Measurements from ENCODE around the gene PPRC1.
"Not testable (repeated sequence)": the region's sequence is repeated elsewhere in the genome, so short reads cannot be mapped to it uniquely, and the experiment has no call there.

Gene PPRC1

DNA sequence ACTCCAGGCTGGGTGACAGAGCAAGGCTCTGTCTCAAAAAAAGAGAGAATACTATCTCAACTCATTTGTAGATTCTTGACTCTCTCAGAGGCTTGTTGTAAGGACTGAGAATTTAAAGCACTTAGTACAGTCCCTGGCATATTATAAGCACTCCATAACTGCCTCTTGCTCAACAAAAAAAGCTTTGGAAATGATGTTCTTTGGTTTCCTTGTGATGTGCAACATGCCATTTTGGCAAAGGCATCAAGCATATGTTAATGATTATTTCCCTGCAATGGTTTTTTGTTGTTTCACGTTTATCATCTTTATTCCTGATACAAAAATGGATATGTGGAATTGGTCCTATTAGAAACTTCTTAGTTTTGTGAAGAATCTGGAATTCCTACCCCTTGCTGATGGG, 35.0 kb downstream of the PPRC1 start:
- H3K4me3 ChIP-seq (ENCODE audit: low read length) = no peak overlapping the region
- no peak overlapping the region for H2AFZ ChIP-seq (ENCODE audit: low read depth, low read length)
- no peaks in the 10 kb centered on the region for H3K27me3 ChIP-seq (ENCODE audit: insufficient read depth, low read length)
- H3K4me1 ChIP-seq (ENCODE audit: insufficient read depth, low read length) = no peaks in the 10 kb centered on the region
- H3K36me3 ChIP-seq (ENCODE audit: insufficient read depth, low read length) = peaks cover 8% of the 10 kb centered on the region
- no peaks in the 10 kb centered on the region for H3K9me3 ChIP-seq (ENCODE audit: low read length)

DNA sequence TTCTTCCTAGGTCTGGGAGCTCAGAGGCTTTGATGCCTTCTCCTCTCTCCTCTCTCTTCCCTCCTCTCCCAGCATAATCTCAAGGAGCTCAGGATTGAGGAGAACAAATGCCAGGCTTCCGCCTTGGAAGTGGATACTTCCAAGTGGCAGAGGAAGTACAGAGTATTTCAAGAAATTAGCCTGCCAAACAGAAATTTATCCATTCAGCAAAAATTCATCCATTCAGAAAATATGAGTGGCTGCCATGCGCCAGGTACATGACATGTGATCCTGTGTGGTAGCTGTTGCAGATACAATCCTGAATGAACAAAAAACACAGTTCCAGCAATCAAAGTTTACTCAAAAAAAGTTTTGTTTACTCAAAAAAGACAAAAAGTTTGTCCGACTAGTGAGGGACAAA, 37.8 kb downstream of the PPRC1 start:
- H2AFZ ChIP-seq (ENCODE audit: low read depth, low read length) = no peak overlapping the region
- H3K9me3 ChIP-seq (ENCODE audit: low read length) = no peaks in the 10 kb centered on the region
- H3K4me1 ChIP-seq (ENCODE audit: insufficient read depth, low read length) = no peaks in the 10 kb centered on the region
- no peaks in the 10 kb centered on the region for H3K27me3 ChIP-seq (ENCODE audit: insufficient read depth, low read length)
- H3K4me3 ChIP-seq (ENCODE audit: low read length) = no peak overlapping the region
- no peaks in the 10 kb centered on the region for H3K36me3 ChIP-seq (ENCODE audit: insufficient read depth, low read length)

DNA sequence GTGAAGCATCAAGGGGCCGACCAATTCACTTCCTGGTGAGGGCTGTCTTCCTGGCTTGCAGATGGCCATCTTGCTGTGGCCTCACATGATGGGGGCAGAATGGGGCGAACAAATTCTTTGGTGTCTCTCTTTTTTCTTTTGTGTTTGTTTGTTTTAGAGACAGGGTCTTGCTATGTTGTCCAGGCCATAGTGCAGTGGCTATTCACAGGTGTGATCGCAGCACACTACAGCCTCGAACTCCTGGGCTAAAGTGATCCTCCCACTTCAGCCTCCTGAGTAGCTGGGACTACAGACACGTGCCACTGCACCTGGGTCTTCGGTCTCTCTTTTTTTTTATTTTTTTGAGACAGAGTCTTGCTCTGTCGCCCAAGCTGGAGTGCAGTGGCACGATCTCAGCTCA, 39.4 kb downstream of the PPRC1 start:
- no peaks in the 10 kb centered on the region for H3K4me1 ChIP-seq (ENCODE audit: insufficient read depth, low read length)
- no peak overlapping the region for H2AFZ ChIP-seq (ENCODE audit: low read depth, low read length)
- no peak overlapping the region for H3K4me3 ChIP-seq (ENCODE audit: low read length)
- no peaks in the 10 kb centered on the region for H3K9me3 ChIP-seq (ENCODE audit: low read length)
- no peaks in the 10 kb centered on the region for H3K36me3 ChIP-seq (ENCODE audit: insufficient read depth, low read length)
- no peaks in the 10 kb centered on the region for H3K27me3 ChIP-seq (ENCODE audit: insufficient read depth, low read length)

DNA sequence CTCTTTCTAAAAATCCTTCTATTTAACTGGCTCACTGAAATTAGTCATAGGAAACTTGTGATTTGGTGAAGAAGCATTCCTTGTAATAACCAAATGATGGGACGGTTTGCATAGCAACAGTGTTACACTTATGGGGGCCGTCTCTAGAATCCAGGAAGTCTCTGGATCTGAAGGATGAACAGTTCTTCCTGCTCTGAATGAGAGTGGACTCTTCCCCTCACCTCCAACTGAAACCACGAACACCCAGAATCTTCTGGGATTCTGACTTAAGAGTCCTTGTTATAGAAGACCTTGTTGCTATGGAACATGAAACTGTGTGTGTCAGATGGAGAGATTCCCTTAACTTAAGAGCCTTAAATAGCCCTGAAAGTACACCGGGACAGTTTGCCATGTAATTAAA, 42.6 kb downstream of the PPRC1 start:
- Histone ChIP-seq H3K9me3 (ENCODE audit: low read length) (no peaks in the 10 kb centered on the region), H3K4me3 (ENCODE audit: low read length) (no peak overlapping the region), H3K27me3 (ENCODE audit: insufficient read depth, low read length) (no peaks in the 10 kb centered on the region), H2AFZ (ENCODE audit: low read depth, low read length) (no peak overlapping the region), H3K36me3 (ENCODE audit: insufficient read depth, low read length) (no peaks in the 10 kb centered on the region), H3K4me1 (ENCODE audit: insufficient read depth, low read length) (no peaks in the 10 kb centered on the region)

DNA sequence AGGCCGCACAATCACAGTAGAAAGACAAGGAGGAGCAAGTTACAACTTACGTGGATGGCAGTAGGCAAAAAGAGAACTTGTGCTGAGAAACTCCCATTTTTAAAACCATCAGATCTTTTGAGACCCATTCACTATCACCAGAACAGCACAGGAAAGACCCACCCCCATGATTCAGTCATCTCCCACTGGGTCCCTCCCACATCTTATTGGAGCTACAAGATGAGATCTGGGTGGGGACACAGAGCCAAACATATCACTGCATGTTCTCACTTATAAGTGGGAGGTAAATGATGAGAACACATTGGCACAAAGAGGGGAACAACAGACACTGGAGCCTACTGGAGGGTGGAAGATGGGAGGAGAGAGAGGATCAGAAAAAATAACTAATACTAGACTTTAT, 51.8 kb downstream of the PPRC1 start:
- no peaks in the 10 kb centered on the region for H3K27me3 ChIP-seq (ENCODE audit: insufficient read depth, low read length)
- H3K4me3 ChIP-seq (ENCODE audit: low read length) = no peak overlapping the region
- H3K9me3 ChIP-seq (ENCODE audit: low read length) = peaks cover 4% of the 10 kb centered on the region
- no peak overlapping the region for H2AFZ ChIP-seq (ENCODE audit: low read depth, low read length)
- no peaks in the 10 kb centered on the region for H3K4me1 ChIP-seq (ENCODE audit: insufficient read depth, low read length)
- no peaks in the 10 kb centered on the region for H3K36me3 ChIP-seq (ENCODE audit: insufficient read depth, low read length)

DNA sequence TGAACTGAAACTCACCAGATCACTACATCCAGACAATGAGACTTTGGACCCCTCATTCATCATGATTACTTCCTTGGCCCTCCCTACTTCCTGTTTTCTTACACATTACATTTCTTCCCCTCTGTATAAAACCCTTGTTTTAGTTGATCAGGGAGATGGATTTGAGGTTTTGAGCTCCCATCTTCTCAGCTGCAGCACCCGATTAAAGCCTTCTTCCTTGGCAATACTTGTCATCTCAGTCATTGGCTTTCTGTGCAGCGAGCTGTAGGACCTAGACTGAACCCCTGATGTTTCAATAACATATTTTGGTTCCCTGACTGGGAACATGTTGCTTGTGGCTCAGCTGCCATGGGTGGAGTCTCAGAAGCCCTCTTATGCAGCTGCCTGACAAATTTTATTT, 52.4 kb downstream of the PPRC1 start:
- H3K9me3 ChIP-seq (ENCODE audit: low read length) = peaks cover 4% of the 10 kb centered on the region
- no peak overlapping the region for H2AFZ ChIP-seq (ENCODE audit: low read depth, low read length)
- H3K36me3 ChIP-seq (ENCODE audit: insufficient read depth, low read length) = no peaks in the 10 kb centered on the region
- no peaks in the 10 kb centered on the region for H3K4me1 ChIP-seq (ENCODE audit: insufficient read depth, low read length)
- no peaks in the 10 kb centered on the region for H3K27me3 ChIP-seq (ENCODE audit: insufficient read depth, low read length)
- no peak overlapping the region for H3K4me3 ChIP-seq (ENCODE audit: low read length)

DNA sequence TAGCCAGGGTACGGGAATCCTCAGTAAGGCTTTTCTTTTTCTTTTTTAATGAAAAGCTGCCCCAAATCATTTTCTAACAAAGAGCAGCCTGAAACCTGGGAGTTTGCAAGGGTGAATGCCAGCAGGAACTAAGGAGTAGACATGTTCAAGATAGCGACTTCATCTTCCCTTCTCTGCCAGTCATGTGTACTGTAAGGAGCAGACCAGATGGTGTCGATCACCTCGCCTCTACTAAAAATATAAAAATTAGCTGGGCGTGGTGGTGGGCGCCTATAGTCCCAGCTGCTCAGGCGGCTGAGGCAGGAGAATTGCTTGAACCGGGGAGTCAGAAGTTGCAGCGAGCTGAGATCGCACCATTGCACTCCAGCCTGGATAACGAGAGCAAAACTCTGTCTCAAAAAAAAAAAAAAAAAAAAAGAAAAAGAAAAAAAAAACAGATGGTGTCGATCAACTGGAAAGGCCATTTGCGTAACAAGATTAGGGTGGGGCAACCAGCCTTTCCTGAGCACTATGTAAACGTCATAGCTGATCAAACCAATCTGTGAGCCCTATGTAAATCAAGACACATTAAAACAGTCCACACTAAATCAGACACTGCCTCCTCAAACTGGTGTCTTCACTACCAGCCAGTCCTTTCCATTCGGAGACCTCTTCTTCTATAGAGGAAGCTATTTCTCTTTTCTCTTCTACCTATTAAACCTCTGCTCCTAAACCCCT, 53.1 kb downstream of the PPRC1 start:
- peaks cover 4% of the 10 kb centered on the region for H3K9me3 ChIP-seq (ENCODE audit: low read length)
- H3K4me3 ChIP-seq (ENCODE audit: low read length) = no peak overlapping the region
- no peaks in the 10 kb centered on the region for H3K36me3 ChIP-seq (ENCODE audit: insufficient read depth, low read length)
- no peaks in the 10 kb centered on the region for H3K27me3 ChIP-seq (ENCODE audit: insufficient read depth, low read length)
- H3K4me1 ChIP-seq (ENCODE audit: insufficient read depth, low read length) = no peaks in the 10 kb centered on the region
- no peak overlapping the region for H2AFZ ChIP-seq (ENCODE audit: low read depth, low read length)

DNA sequence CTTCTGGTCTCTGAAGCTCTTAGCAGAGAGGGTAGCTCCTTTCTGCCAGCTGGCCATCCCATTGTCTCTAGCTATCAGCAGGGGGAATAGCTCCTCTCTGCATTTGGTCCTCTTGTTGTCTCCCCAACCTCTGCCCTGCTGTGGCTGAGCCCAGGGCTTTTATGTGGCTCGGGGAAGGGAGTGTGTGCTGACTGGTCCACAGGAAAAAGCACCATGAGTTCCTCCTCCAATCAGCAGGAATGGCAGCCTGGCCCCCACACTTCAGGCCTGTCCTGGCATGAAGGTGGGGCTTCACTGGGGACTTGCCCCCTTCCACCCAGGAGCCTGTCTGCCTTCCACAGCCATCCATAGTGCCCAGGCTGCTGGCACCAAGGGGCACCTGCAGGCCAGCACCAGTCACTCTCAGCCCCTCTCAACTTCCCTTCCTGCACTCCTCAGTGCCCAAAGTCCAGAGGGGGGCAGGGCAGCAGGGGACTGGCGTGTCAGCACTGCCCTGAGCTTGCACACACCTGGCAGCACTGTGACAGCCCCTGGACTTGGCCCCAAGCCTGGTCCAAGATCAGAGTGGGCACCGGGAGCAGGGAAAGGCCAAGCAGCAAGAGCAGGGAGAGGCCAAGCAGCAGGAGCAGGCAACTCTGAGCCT, 55.6 kb downstream of the PPRC1 start:
- H3K4me3 ChIP-seq (ENCODE audit: low read length) = no peak overlapping the region
- H3K4me1 ChIP-seq (ENCODE audit: insufficient read depth, low read length) = no peaks in the 10 kb centered on the region
- no peaks in the 10 kb centered on the region for H3K27me3 ChIP-seq (ENCODE audit: insufficient read depth, low read length)
- no peak overlapping the region for H2AFZ ChIP-seq (ENCODE audit: low read depth, low read length)
- no peaks in the 10 kb centered on the region for H3K36me3 ChIP-seq (ENCODE audit: insufficient read depth, low read length)
- peaks cover 6% of the 10 kb centered on the region for H3K9me3 ChIP-seq (ENCODE audit: low read length)

DNA sequence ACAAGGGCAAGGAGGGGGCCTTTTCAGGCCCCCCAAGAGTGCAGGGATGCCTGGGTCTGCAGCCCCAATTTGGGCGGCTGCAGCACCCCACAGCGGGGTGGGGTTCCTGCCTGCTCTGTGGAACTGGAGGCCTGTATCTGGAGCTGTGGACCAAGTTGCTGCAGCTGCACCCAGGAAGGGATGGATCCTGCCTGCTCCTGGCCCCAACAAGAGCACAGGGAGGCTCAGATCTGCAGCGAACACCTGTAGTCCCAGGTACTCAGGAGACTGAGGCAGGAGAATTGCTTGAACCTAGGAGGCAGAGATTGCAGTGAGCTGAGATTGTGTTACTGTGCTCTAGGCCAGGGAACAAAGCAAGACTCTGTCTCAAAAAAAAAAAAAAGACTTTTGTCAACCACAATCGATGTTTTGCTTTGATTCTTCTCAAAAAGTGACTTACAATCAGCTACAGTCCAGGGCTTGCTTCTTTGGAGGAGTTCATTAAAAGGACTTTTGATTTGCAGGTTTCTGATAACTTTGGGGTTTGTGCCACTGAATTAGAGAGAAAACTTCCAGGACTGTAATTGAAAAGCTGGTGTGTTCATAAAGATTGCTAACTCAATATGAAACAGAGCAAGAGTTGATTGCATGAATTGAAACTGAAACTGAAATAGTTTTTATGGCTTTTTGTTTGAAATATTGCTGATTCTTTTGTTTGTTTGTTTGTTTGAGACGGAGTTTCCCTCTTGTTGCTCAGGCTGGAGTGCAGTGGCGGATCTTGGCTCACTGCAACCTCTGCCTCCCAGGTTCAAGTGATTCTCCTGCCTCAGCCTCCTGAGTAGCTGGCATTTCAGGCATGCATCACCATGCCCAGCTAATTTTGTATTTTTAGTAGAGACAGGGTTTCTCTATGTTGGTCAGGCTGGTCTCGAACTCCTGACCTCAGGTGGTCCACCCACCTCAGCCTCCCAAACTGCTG, 56.4 kb downstream of the PPRC1 start:
- not testable (repeated sequence) for H3K4me1 ChIP-seq (ENCODE audit: insufficient read depth, low read length); H3K4me3 ChIP-seq (ENCODE audit: low read length); H3K9me3 ChIP-seq (ENCODE audit: low read length); H2AFZ ChIP-seq (ENCODE audit: low read depth, low read length); H3K36me3 ChIP-seq (ENCODE audit: insufficient read depth, low read length); H3K27me3 ChIP-seq (ENCODE audit: insufficient read depth, low read length)

DNA sequence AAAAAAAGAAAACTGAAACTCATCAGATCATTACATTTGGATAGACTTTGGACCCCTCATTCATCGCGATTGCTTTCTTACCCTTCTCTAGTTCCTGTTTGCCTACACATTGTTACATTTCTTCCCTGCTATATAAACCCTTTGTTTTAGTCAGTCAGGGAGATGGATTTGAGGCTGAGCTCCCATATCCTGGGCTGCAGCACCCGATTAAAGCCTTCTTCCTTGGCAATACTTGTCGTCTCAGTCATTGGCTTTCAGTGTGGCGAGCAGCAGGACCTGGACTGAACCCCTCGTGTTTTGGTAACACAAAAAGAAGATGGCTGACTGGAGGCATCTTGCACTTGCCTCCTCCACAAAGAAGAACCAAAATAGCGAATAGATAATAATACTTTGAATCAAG, 59.1 kb downstream of the PPRC1 start:
- Histone ChIP-seq H3K4me3 (ENCODE audit: low read length) (no peak overlapping the region), H2AFZ (ENCODE audit: low read depth, low read length) (no peak overlapping the region), H3K9me3 (ENCODE audit: low read length) (peaks cover 6% of the 10 kb centered on the region), H3K27me3 (ENCODE audit: insufficient read depth, low read length) (no peaks in the 10 kb centered on the region), H3K4me1 (ENCODE audit: insufficient read depth, low read length) (no peaks in the 10 kb centered on the region), H3K36me3 (ENCODE audit: insufficient read depth, low read length) (no peaks in the 10 kb centered on the region)

DNA sequence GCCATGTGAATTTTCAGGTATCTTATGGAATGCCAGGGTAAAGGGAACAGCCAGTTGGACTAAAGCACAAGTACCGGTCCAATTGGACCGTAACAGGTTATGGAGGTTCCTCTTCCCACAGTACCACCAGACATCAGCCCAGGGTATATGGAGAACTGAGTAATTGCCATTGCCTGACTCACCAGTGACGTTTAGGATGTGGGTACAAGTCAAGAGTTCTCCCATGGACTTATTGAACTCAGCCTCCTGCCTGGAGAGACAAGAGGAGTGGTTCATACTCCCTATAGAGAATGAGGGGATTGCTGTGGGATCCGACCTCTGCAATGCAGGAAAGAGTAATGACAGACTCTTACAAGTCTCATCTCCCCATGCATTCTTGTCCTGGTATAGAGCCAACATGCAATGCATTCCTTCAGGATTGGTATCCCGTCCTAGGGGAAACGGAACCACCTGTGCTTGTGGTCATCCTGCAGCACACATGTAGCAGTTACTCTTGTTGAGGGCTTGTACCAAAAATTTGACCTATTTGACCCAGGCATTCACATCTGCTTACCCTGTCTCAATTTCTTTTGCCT, 62.5 kb downstream of the PPRC1 start:
- Histone ChIP-seq H3K27me3 (ENCODE audit: insufficient read depth, low read length) (peaks cover 2% of the 10 kb centered on the region), H2AFZ (ENCODE audit: low read depth, low read length) (no peak overlapping the region), H3K9me3 (ENCODE audit: low read length) (peaks cover 2% of the 10 kb centered on the region), H3K36me3 (ENCODE audit: insufficient read depth, low read length) (no peaks in the 10 kb centered on the region), H3K4me3 (ENCODE audit: low read length) (no peak overlapping the region), H3K4me1 (ENCODE audit: insufficient read depth, low read length) (no peaks in the 10 kb centered on the region)

DNA sequence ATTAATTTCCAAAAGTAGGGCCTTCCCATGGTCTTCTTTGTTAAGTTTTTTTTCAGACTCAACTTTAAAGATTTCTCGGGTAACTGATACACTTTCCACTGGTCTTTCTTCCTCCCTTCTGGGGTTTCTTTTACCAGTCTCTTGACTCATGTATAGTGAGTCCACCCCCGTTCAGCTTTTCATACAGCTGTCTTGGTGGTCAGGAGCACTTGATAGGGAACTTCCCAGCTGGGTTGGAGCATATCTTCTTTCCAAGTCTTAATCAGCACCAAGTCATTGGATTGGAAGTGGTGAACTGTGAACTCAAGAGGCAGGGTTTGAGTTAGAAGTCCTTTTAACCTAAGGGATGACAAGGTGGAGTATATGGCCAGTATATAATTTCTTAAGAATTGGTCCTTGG, 64.1 kb downstream of the PPRC1 start:
- Histone ChIP-seq H3K9me3 (ENCODE audit: low read length) (peaks cover 8% of the 10 kb centered on the region), H3K27me3 (ENCODE audit: insufficient read depth, low read length) (peaks cover 2% of the 10 kb centered on the region), H3K4me1 (ENCODE audit: insufficient read depth, low read length) (no peaks in the 10 kb centered on the region), H2AFZ (ENCODE audit: low read depth, low read length) (no peak overlapping the region), H3K4me3 (ENCODE audit: low read length) (no peak overlapping the region), H3K36me3 (ENCODE audit: insufficient read depth, low read length) (no peaks in the 10 kb centered on the region)

DNA sequence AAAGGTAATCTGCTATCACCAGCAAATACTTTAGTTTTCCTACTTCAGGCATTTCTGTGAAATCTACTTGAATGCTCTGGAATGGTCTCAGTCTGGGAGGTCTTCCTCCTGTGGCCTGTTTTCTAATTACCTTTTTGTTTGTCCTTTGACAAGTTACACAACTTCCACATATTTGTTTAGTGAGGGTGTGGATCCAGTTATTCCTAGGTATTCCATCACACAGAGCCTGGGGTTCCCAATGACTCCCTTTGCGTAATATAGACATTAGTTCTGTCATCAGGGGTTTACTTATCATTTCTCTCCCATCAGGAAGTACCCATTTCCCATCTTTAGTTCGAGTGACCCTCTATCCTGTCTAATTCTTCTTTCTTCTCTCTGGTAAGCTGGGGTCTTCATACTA, 65.2 kb downstream of the PPRC1 start:
- H3K27me3 ChIP-seq (ENCODE audit: insufficient read depth, low read length) = peaks cover 5% of the 10 kb centered on the region
- no peaks in the 10 kb centered on the region for H3K36me3 ChIP-seq (ENCODE audit: insufficient read depth, low read length)
- H3K4me3 ChIP-seq (ENCODE audit: low read length) = no peak overlapping the region
- peaks cover 6% of the 10 kb centered on the region for H3K9me3 ChIP-seq (ENCODE audit: low read length)
- no peak overlapping the region for H2AFZ ChIP-seq (ENCODE audit: low read depth, low read length)
- no peaks in the 10 kb centered on the region for H3K4me1 ChIP-seq (ENCODE audit: insufficient read depth, low read length)
